ENCODE data around the gene DZIP1. TPM values are rescaled to one million over a fixed set of nuclear protein-coding genes. Genes with fewer than 3 reads are reported as not detected.

The DZIP1 gene
- total and polyA plus RNA-seq, 4 donors = 10.1 to 25.3 (median 17.5) TPM

DNA sequence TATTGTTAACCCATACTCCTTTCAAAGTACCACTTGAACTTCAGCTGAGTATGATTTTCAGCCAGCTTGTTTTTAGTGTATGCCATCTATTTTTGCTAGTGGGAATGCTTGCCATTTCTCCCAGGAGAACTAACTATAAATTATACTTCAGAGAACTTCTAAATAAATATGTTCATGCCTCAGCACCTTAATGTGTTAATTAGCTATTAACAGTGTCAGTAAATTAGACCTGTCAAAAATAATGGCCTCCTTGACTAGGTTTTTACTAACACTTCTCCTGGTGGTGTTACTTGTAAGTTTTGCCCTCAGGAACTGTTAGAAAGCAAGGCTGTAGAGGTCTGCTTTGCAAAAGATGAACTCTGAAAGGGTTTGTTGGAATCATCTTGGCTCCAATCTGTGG is 87.5 kb downstream of the DZIP1 start:
- H3K27me3 ChIP-seq (ENCODE audit: control insufficient read depth in 1 of 2, insufficient read depth in 2 of 2, low read length in 1 of 2) = no peaks in the 10 kb centered on the region
- intact Hi-C loops (cut with DNase I) = no loop called here
- no peak for DNase-seq
- no peaks in the 10 kb centered on the region for H3K36me3 ChIP-seq (ENCODE audit: control insufficient read depth in 1 of 2, insufficient read depth in 2 of 2, low read length in 1 of 2)
- H3K4me1 ChIP-seq (ENCODE audit: control insufficient read depth in 1 of 2, insufficient read depth in 2 of 2, low read length in 2 of 2) = no peaks in the 10 kb centered on the region
- H3K27ac ChIP-seq (ENCODE audit: low read depth in 1 of 2, low read length in 2 of 2) = no peak overlapping the region
- H3K9me3 ChIP-seq (ENCODE audit: control insufficient read depth, low read length) = no peaks in the 10 kb centered on the region
- ATAC-seq (ENCODE audit: low FRiP score) = no peak
- no peak overlapping the region for H3K4me3 ChIP-seq (ENCODE audit: low read length in 2 of 2)

DNA sequence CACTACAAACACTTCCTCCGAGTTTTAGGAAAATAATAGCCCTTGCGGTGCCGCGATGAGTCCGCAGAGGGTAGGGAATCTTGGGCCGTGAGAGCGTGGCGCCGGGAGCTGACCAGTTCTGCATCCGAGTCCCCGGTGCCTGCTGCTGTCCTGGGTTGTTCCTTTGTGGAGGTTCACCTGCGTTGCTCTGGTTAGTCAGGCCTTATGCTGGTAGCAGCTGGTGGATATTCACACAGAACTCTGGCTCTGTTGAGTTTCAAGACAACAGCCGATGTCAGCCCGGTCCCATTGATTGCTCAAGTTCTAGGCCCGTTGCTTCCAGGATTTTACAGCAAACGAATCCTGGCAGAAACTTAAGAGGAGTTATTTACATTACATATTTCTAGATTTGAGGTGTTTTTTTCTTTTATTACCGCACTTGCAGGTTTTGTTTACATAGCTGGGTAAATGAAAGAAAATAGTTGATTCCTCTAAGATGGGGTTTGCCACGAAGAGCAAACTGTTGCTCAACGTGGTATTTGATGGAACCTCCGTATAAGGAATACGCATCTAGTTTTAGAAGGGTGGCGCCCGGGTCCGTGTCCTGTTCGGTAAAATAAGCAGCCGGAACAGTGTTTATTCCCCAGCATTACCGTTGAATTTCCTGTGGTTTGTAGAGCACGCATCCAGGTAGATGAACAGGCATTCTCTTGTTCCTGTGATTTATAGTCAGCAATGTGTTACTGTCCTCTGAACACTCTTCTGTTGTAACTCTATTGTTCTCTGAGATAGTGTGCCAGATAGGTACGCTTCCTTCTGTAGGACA is 90.7 kb downstream of the DZIP1 start:
- no peak for DNase-seq
- H3K4me1 ChIP-seq (ENCODE audit: control insufficient read depth in 1 of 2, insufficient read depth in 2 of 2, low read length in 2 of 2) = no peaks in the 10 kb centered on the region
- H3K27me3 ChIP-seq (ENCODE audit: control insufficient read depth in 1 of 2, insufficient read depth in 2 of 2, low read length in 1 of 2) = peaks cover 0 to 2% of the 10 kb centered on the region in 2 donors
- H3K9me3 ChIP-seq (ENCODE audit: control insufficient read depth, low read length) = no peaks in the 10 kb centered on the region
- intact Hi-C loops (cut with DNase I) = no loop called here
- ATAC-seq (ENCODE audit: low FRiP score) = no peak
- 55 to 56% methylated on average over 29 of the region's 29 CpGs for WGBS, 2 donors
- H3K36me3 ChIP-seq (ENCODE audit: control insufficient read depth in 1 of 2, insufficient read depth in 2 of 2, low read length in 1 of 2) = no peaks in the 10 kb centered on the region
- no peak overlapping the region for H3K4me3 ChIP-seq (ENCODE audit: low read length in 2 of 2)
- H3K27ac ChIP-seq (ENCODE audit: low read depth in 1 of 2, low read length in 2 of 2) = no peak overlapping the region

DNA sequence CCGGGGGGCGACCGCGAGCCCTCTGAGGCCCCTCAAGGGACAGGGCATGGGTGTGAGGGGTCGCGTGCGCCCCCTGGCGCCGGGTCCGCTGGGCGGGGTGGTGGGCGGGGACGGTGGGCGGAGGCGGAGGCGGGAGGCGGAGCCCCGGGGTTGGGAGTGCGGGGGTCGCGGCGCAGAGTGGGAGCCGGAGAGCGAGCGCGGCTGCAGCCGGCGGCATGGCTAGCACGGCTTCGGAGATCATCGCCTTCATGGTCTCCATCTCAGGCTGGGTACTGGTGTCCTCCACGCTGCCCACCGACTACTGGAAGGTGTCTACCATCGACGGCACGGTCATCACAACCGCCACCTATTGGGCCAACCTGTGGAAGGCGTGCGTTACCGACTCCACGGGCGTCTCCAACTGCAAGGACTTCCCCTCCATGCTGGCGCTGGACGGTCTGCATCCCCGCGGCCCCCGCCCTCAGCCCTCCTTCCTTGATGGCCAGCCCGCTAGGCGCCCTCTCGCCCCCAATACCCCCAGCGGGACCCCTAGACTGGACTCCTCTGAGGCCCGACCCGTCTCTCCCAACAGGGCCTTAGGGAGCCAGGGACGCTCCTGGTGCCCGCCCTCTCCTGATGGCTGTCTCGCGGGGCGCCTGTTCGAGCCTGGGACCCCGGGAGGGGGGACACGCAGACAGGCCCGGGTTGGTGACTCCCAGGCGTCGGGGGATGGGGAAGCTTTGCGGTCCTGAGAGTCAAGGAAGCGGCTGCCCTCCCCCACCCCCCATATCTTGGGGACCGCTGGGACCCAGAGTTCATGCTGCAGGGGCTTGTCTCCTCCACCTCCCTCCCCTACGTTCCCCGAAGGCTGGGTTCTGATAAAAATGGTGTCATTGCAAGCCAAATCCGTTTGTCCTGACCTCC is 91.7 kb downstream of the DZIP1 start, which contains the start of gene CLDN10:
CLDN10 (plus strand) TSS at position 182 of the 903 bp plus-strand sequence; CDS start at position 216, 34 bp downstream.
- Histone ChIP-seq H3K27me3 (ENCODE audit: control insufficient read depth in 1 of 2, insufficient read depth in 2 of 2, low read length in 1 of 2) (peaks cover 0 to 2% of the 10 kb centered on the region in 2 donors), H3K27ac (ENCODE audit: low read depth in 1 of 2, low read length in 2 of 2) (no peak within 1 kb of the TSS), H3K9me3 (ENCODE audit: control insufficient read depth, low read length) (no peaks in the 10 kb centered on the region), H3K36me3 (ENCODE audit: control insufficient read depth in 1 of 2, insufficient read depth in 2 of 2, low read length in 1 of 2) (no peaks in the 10 kb centered on the region), H3K4me1 (ENCODE audit: control insufficient read depth in 1 of 2, insufficient read depth in 2 of 2, low read length in 2 of 2) (no peaks in the 10 kb centered on the region), H3K4me3 (ENCODE audit: low read length in 2 of 2) (no peak within 1 kb of the TSS)
- intact Hi-C loops (cut with DNase I) = no loop called here
- 1 to 5% methylated on average over 63 to 70 of the region's 70 CpGs for WGBS, 2 donors
- peak; percentile 22 for ATAC-seq (ENCODE audit: low FRiP score)
- peak in 1 of 2 donors; percentile 73 for DNase-seq

DNA sequence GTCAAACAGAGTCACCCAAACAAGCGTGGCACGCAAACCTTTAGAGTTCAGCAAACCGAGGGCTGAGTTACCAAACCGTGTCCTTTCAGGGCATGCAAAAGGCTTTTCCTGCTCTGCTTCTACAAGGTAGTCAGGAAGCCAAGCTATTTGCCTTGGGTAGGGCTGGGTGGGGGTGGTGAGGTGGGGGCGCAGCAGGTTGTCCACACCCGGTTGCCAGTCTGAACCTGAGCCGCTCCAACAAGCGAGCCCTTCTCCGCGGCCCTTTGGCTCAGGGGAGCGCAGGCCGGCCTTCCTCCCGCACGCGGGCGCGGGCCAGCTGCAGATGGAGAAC is 92.3 kb downstream of the DZIP1 start:
- no peaks in the 10 kb centered on the region for H3K4me1 ChIP-seq (ENCODE audit: control insufficient read depth in 1 of 2, insufficient read depth in 2 of 2, low read length in 2 of 2)
- ATAC-seq (ENCODE audit: low FRiP score) (no peak), DNase-seq (peak in 1 of 2 donors; percentile 70)
- H3K36me3 ChIP-seq (ENCODE audit: control insufficient read depth in 1 of 2, insufficient read depth in 2 of 2, low read length in 1 of 2) = no peaks in the 10 kb centered on the region
- 22 to 23% methylated on average over 17 of the region's 17 CpGs for WGBS, 2 donors
- peaks cover 0 to 2% of the 10 kb centered on the region in 2 donors for H3K27me3 ChIP-seq (ENCODE audit: control insufficient read depth in 1 of 2, insufficient read depth in 2 of 2, low read length in 1 of 2)
- H3K4me3 ChIP-seq (ENCODE audit: low read length in 2 of 2) = no peak overlapping the region
- H3K27ac ChIP-seq (ENCODE audit: low read depth in 1 of 2, low read length in 2 of 2) = no peak overlapping the region
- no peaks in the 10 kb centered on the region for H3K9me3 ChIP-seq (ENCODE audit: control insufficient read depth, low read length)
- intact Hi-C loops (cut with DNase I) = no loop called here

DNA sequence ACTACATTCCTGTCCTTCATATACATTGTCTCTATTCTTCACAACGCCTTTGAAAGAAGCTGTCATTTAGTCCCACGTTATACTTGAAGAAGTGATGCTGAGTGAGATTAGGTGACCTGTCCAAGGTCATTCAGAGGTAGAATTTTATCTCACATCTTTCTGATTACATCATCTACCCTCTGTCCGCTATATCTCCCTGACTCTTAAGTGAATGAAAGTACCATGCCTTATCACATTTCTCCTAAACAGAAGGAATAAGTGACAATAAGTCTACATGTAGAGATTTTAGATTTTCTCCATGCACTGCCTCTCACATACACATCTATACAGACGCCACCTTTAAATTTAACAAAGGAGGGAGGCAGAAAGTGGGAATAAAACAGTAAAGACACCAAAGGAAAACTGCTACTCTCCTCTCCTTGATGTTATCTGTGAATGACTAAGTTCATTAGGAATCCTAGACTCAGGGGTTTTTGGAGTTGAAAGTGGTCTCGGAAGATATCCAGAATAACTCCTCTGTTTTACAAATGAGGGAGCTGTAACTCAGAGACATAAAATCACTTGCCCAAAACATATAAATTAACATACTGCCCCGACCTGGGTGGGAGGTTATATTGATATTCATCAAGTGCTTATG is 96.9 kb downstream of the DZIP1 start:
- Histone ChIP-seq H3K36me3 (ENCODE audit: control insufficient read depth in 1 of 2, insufficient read depth in 2 of 2, low read length in 1 of 2) (no peaks in the 10 kb centered on the region), H3K27ac (ENCODE audit: low read depth in 1 of 2, low read length in 2 of 2) (no peak overlapping the region), H3K9me3 (ENCODE audit: control insufficient read depth, low read length) (no peaks in the 10 kb centered on the region), H3K4me3 (ENCODE audit: low read length in 2 of 2) (no peak overlapping the region), H3K27me3 (ENCODE audit: control insufficient read depth in 1 of 2, insufficient read depth in 2 of 2, low read length in 1 of 2) (peaks cover 0 to 2% of the 10 kb centered on the region in 2 donors), H3K4me1 (ENCODE audit: control insufficient read depth in 1 of 2, insufficient read depth in 2 of 2, low read length in 2 of 2) (no peaks in the 10 kb centered on the region)
- ATAC-seq (ENCODE audit: low FRiP score) (no peak), DNase-seq (no peak)
- intact Hi-C loops (cut with DNase I) = no loop called here
- WGBS, 2 donors = 64 to 68% methylated on average over 6 of the region's 6 CpGs

DNA sequence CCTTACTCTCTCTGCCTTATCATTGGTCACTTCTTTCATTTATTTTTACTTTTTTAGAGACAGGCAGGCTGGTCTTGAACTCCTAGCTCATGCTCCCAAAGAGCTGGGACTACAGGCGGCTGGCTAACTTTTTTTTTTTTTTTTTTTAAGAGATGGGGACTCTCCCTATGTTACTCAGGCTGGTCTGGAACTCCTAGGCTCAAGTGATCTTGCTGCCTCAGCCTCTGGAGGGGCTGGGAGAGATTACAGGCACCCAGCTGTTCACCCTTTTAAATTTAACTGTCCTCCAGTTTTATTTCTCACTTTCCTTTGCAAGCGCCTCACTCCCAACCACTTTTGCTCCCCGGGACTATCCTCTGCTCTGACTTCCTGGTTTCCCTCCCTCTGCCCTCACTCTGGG is 97.6 kb downstream of the DZIP1 start:
- no peaks in the 10 kb centered on the region for H3K4me1 ChIP-seq (ENCODE audit: control insufficient read depth in 1 of 2, insufficient read depth in 2 of 2, low read length in 2 of 2)
- H3K4me3 ChIP-seq (ENCODE audit: low read length in 2 of 2) = no peak overlapping the region
- no peak for DNase-seq
- intact Hi-C loops (cut with DNase I) = no loop called here
- H3K9me3 ChIP-seq (ENCODE audit: control insufficient read depth, low read length) = no peaks in the 10 kb centered on the region
- 19 to 27% methylated on average over 3 of the region's 3 CpGs for WGBS, 2 donors
- no peaks in the 10 kb centered on the region for H3K36me3 ChIP-seq (ENCODE audit: control insufficient read depth in 1 of 2, insufficient read depth in 2 of 2, low read length in 1 of 2)
- ATAC-seq (ENCODE audit: low FRiP score) = no peak
- peaks cover 0 to 2% of the 10 kb centered on the region in 2 donors for H3K27me3 ChIP-seq (ENCODE audit: control insufficient read depth in 1 of 2, insufficient read depth in 2 of 2, low read length in 1 of 2)
- no peak overlapping the region for H3K27ac ChIP-seq (ENCODE audit: low read depth in 1 of 2, low read length in 2 of 2)

DNA sequence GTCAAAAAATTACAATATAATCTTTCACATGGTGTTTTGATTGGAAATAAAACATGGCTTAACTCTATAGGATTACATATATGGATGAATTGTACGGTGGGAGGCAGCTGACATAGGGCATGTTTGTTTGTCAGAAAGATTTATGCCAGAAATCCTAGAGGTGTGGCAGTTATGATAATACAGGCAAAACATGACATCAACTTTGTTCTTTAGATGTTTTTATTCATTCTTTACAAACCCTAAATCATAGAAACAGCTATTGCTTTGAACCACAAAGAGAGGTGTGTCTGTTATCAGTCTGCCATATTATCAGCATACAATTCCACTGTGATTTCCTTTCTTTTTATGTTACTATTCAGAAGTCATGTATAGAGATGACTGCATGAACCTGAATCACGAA is 100.2 kb downstream of the DZIP1 start:
- no peaks in the 10 kb centered on the region for H3K36me3 ChIP-seq (ENCODE audit: control insufficient read depth in 1 of 2, insufficient read depth in 2 of 2, low read length in 1 of 2)
- intact Hi-C loops (cut with DNase I) = no loop called here
- ATAC-seq (ENCODE audit: low FRiP score) (no peak), DNase-seq (no peak)
- H3K4me1 ChIP-seq (ENCODE audit: control insufficient read depth in 1 of 2, insufficient read depth in 2 of 2, low read length in 2 of 2) = peaks cover 0 to 4% of the 10 kb centered on the region in 2 donors
- 67 to 70% methylated on average over 2 of the region's 2 CpGs for WGBS, 2 donors
- H3K9me3 ChIP-seq (ENCODE audit: control insufficient read depth, low read length) = no peaks in the 10 kb centered on the region
- no peak overlapping the region for H3K4me3 ChIP-seq (ENCODE audit: low read length in 2 of 2)
- H3K27me3 ChIP-seq (ENCODE audit: control insufficient read depth in 1 of 2, insufficient read depth in 2 of 2, low read length in 1 of 2) = no peaks in the 10 kb centered on the region
- no peak overlapping the region for H3K27ac ChIP-seq (ENCODE audit: low read depth in 1 of 2, low read length in 2 of 2)

DNA sequence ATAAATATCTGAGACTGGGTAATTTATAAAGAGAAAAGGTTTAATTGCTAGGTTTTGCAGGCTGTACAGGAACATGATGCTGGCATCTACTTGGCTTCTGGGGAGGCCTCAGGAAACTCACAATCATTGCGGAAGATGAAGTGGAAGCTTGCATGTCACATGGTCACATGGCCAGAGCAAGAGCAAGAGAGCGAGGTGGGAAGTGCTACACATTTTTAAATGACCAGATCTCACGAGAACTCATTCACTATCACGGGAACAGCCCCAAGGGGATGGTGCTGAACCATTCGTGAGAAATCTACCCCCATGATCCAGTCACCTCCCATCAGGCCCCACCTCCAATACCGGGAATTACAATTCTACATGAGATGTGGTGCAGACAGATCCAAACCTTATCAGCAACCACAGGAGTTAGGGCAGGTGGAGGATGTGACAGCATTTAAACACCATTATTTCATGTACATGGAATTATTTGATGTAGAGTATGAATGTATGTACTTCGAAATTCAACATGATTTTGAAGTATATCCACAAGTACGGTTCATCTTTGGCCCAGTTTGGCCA is 102.5 kb downstream of the DZIP1 start:
- whole genome bisulfite sequencing, 2 donors = 95 to 96% methylated on average over 8 of the region's 8 CpGs
- intact Hi-C loops (cut with DNase I) = no loop called here
- H3K4me3 ChIP-seq (ENCODE audit: low read length in 2 of 2) = no peak overlapping the region
- ATAC-seq (ENCODE audit: low FRiP score) = no peak
- no peaks in the 10 kb centered on the region for H3K9me3 ChIP-seq (ENCODE audit: control insufficient read depth, low read length)
- no peak overlapping the region for H3K27ac ChIP-seq (ENCODE audit: low read depth in 1 of 2, low read length in 2 of 2)
- DNase-seq = no peak
- H3K36me3 ChIP-seq (ENCODE audit: control insufficient read depth in 1 of 2, insufficient read depth in 2 of 2, low read length in 1 of 2) = no peaks in the 10 kb centered on the region
- no peaks in the 10 kb centered on the region for H3K27me3 ChIP-seq (ENCODE audit: control insufficient read depth in 1 of 2, insufficient read depth in 2 of 2, low read length in 1 of 2)
- peaks cover 0 to 4% of the 10 kb centered on the region in 2 donors for H3K4me1 ChIP-seq (ENCODE audit: control insufficient read depth in 1 of 2, insufficient read depth in 2 of 2, low read length in 2 of 2)

Data from aorta (tissue), 5 donors.